GM08714 (cell line): ENCODE data around the gene PHF21A.

Experiments
- H3K4me3 ChIP-seq: fragments of 200-500 bp; sonication (Bioruptor generic); 2 replicates; pipeline ENCODE4 v1.5.1; 2014; ENCODE audit warnings: mild to moderate bottlenecking, low read length, inconsistent platforms
- ZNF274 ChIP-seq: IDR thresholded peaks from 2 replicates; pipeline ENCODE4 v1.6.1; 2012; ENCODE audit warnings: mild to moderate bottlenecking, low read depth, low read length

Gene PHF21A

DNA sequence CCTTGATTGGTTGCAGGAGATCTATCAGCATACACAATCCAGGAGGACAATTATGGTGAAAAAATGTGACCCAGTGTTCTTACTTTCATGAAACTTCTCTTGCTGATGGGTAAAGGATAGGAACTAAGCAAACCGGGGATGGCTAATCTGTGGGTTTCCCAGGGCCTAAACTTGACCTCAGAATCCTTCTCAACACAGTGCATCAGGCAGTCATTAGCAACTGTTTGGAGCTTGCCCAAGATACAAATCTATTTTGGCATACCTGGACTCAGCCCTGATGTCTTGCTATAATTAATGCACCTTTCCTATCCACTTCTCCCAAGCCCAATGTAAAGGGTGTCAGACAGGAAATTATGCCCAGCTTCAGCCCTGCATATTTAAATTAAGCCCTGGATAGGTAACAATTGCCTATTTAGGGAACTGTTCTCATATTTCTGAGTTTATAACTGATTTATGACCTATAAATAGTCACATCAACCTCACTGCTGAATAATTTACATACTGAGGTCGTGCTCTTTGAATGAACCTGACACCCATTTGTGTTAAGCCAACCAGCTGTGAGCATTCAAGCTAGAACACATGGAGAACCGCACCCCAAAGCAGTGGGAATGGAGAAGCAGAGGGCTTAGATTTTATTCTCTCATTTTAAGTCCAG is 9.2 kb upstream of the PHF21A start:
- no peak overlapping the region for H3K4me3 ChIP-seq
- no peak for TF ChIP-seq ZNF274

DNA sequence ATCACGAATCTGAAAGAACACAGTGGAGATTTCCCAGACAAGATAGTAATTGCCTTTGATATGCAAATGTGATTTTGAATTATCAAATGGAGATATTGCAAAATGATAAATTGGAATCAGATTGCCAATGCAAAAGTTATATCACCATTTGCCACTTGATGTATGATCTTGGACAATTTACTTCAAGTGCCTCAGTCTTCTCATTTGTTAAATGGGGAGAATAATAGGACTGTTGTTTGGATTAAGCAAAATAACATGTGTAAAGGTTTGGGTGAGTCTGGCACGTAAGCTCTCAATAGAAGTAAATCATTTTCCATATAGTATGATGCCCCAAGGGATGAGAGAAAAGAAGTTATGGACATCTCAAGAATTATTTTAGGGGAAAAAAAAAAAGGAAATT is 7.9 kb upstream of the PHF21A start:
- no peak for TF ChIP-seq ZNF274
- no peak overlapping the region for H3K4me3 ChIP-seq

DNA sequence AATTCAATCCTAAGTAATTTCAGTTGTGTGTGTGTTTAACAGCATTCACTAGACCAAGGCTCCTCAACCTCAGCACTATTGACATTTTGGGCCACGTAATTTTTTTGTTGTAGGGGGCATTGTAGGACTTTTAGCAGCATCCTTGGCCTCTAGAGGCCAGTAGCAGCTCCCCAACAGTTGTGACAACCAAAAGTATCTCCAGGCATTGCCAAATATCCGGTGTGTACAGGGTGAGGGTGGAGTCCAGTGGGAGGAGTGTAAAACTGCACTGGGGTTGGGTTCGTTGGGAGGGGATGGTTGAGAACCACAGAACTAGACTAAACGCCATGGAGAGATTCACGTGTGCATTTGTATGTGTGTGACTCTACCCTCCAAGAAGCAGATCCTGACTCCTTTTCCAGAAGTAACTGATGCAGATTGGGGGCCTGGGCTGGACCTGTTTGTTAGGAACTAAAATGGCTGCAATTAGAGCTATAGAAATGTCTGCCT is 5.9 kb upstream of the PHF21A start:
- TF ChIP-seq ZNF274 = no peak
- no peak overlapping the region for H3K4me3 ChIP-seq

DNA sequence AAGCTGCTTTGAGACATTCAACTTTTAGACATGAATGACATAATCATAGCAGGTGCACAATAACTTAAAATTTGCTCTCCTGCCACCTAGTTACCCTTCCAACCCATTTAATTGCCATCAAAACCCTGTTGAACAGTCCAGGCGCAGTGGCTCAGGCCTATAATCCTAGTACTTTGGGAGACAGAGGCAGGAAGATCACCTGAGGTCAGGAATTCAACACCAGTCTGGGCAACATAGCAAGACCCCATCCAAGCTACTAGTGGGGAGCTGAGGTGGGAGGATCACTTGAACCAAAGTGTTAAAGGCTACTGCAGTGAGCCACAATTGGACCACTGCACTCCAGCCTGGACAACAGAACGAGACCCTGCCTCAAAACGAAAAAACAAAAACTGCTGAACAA is 4.0 kb upstream of the PHF21A start:
- H3K4me3 ChIP-seq = no peak overlapping the region
- no peak for TF ChIP-seq ZNF274

DNA sequence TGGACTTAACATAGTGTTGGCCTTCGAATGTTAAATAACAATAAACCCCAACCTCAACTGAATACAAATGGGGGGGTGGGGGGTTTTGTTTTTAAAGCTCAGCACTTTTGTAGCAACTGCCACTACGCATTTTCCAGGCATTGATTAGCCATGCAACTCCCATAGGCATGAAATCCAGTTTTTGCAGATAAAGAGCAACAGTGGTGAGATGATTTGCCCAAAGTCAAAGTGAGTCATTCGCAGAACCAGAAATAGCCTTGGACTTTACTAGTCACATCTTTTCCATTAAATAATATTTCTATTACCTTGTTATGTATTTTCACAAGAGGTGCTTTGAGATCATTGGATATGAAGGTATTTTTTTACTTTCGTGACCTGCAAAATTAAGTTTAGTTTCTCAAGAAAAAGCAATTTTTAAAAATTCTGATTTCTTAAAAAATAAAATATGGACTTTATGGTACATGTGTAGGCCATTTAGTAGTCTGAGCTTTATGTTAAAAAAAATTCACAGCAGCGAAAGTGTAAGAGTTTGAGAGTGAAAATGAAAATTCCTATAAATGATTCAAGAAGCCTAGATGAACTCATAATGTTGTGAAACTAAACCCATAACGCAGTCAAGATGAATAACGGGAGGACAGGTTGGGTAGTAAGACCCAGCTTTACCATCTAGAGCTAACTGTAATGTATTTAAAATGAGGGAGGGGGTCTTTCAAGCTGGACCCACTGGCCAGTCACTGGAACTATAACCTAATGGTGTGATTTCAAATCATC is 1.9 kb upstream of the PHF21A start:
- no peak for TF ChIP-seq ZNF274
- no peak overlapping the region for H3K4me3 ChIP-seq

DNA sequence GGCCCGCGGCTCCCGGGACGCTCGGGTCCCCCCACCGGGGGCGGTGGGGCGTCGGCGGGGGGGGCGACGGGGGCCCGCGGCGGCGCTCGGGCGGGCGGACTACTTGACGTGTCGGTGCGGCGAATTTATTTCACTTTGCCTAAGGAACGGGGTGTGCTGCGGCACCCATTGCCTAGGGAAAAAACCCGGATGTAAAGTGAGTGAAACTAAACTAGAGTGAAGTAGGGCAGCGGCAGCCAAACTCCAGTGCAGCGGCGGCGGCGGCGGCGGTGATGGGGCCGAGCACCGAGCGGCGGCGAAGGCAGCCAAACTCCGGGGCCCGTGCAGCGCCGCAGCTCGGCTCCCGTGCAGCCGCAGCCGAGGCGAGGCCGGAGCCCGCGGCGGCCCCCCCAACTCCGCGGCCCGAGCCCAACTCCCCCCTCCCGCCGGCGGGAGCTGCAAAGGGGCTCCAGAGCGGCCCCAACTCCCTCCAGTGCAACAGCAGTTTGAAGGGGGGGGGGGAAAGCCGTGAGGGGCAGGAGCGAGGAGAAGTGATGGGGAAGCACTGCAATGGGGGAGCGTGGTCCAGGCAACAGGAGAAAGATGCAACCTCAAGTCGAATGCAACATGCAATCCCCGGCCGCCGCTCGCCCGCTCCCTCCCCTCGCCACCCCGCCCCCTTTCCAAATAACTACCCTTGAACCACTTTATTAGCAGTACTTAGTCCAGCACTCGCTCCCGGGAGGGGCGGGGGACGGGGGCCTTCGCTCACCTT is 647 bp upstream of the PHF21A start:
- TF ChIP-seq ZNF274 = no peak
- peak overlapping the region; percentile 64 for H3K4me3 ChIP-seq

DNA sequence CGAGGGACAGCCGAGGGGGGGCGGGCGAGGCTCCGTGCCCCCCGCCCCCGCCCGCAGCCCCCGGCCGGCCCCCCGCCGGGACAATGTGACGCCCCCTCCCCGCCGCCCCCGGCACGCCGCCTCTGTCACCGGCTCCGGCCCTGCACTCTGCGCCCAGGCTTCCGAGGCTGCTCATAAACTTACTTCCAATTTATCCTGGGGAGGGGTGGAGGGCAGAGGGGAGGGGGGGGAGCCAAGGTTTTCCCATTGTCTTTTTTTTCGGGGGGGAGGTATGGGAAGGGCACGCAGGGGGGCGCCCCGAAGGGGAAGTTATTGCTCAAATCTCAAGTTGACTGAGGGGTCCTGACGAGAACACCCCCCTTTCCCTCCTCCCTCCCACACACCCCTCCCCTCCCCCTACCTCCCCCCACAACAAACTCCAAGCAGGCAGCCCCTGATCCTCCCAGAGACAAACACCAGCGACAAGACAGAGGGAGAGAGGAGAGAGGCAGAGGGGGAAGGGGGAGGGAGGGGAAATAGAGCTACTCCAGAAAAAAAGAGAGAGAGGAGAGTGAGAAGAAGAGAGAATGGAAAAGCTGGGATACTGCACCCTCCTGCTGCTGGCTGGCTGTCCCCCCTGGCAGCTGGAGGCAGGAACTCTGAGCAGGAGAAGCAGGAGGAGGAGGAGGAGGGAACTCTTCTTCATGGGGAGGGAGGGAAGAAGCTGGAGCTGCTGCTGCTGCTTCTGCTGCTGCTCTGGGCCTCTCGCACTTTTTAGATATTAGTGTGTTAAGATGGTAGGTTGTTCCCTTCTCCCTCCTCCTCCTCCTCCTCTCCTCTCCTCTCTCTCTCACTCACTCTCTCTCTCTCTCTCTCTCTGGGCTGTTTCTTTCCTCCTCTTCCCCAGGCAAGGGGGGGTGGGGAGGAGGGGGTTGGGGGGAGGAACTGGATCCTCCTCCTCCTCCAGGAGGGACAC is 631 bp downstream of the PHF21A start:
- peak overlapping the region; percentile 83 for H3K4me3 ChIP-seq
- TF ChIP-seq ZNF274 = no peak

DNA sequence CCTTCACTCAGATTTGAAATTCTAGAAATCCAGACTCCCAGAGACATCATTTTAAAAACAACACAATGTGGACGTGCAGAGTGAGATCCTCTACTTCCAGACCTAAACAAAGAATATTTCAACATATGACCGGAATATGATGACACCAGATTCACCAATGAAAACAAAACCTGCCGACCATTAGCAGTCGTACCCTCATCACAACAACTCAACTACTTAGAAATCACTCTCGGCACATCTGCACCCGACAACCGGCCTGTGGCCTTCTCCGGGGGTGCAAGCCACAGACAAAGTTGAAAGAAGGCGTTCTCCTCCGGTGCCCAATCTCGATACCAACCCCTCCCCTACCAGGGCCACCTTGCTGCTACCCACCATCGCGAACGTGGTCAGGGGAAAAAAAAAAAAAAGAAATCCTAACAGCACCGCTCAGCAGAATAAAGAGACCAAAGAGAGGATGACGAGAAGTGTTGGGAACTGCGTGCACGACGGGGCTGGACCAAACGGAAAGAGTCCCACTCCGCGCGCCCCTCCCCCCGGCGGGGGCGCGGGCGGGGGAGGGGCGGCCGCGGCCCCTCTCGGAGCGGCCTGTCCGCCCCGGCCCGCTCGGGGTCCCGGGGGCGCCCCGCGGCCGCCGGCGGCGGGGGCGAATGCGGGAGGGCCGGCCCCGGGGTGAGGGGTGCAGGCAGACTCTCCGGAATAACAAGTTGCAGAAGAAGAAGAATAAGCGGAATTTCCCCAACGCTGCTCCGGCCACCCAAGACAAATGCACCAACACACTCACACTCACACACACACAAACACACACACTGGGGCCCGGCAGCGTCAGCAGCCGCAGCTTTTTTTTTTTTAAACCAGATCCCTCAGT is 1.7 kb downstream of the PHF21A start:
- TF ChIP-seq ZNF274 = no peak
- peak overlapping the region; percentile 83 for H3K4me3 ChIP-seq

DNA sequence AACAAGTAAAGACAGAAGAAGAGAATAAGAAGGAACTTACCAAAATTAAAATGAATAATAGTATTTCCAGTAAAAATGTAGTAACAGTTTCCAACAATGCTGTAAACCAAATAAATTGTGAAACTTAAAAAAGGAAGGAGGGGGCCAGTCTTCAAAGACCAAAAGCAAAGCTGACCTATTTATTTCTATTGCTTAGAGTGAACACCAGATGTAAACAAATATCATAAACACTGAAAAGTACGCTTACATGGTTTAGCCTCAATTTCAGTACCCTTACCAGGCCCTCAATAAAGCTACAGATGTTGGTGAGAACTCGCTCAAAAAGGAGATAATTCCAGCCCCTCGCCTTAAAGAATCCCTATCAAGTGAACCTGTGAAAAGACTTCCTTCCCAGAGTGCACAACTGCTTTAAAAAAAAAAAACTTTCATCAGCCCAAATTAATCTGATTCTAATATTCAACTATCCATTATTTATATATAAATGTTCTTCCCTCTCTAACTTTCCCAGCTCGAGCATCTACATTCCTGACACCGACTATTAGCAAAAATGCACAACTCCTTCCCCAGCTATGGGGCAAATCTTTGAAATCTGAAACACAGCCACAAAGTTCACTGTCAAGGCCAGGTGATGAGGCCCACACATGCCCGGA is 2.4 kb downstream of the PHF21A start:
- peak overlapping the region; percentile 83 for H3K4me3 ChIP-seq
- no peak for TF ChIP-seq ZNF274

DNA sequence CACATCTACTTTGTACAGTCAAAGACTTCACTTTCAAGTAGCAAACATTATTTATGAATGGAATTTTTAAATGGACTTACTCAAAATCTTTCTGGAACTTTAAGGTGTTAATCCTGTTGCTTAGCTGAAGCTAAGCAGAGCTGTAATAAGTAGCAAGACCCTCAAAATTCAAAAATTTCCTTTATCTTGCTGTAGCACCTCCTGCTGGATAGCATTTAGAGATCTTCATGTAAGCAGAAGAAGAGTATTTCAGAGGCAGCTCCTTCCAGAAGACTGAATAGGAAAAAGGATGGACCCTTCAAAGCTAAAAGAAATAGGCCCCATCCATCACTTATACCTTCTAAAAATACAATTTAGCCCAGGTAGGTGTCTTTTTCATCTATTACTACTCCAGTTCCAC is 3.4 kb downstream of the PHF21A start:
- TF ChIP-seq ZNF274 = no peak
- peak overlapping the region; percentile 83; the same call in 1 of the 2 replicates for H3K4me3 ChIP-seq

DNA sequence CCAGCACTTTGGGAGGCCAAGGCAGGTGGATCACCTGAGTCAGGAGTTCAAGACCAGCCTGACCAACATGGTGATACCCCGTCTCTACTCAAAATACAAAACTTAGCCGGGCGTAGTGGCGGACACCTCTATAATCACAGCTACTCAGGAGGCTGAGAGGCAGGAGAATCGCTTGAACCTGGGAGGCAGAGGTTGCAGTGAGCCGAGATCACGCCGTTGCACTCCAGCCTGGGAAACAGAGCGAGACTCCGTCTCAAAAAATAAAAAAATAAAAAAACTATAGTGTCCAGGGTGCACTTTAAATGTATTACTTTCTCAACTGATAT is 4.6 kb downstream of the PHF21A start:
- H3K4me3 ChIP-seq = peak overlapping the region; percentile 26

DNA sequence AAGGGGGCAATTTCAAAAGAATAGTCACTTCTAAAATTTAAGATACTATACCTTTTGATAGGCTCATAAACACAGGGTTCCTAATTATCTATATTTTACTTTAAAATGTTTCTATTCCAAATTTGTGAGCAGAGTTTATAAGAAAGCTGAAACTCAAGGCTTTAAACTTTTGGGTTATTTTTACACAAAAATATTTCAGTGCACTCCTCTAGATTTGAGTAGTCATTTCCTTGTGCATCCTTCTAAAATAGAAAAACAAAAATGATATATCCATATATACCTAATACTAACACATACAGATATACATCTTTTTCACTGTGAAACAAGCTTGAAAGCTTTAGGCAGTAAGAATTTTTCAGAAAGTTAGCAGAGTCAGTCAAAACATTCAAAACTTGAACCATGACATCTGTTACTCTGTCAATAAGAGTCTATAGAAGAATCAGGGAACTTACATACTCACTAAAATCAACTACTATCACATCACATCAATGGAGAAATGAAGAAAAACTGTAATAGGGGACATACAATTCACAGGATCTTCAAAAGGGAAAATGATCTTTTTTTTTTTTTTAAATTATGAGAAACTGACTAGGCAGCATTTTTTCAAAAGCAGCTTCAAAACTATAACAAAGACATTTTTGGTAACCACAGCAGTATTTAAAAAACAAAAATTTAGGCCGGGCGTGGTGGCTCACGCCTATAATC is 5.1 kb downstream of the PHF21A start:
- TF ChIP-seq ZNF274 = no peak

More for the DNA sequence above, 5.1 kb downstream of the PHF21A start:
- peak overlapping the region; percentile 28 for H3K4me3 ChIP-seq
